ENCODE measurements around the gene CCDC182. TPM values are rescaled to one million over a fixed set of nuclear protein-coding genes. Genes with fewer than 3 reads are reported as not detected.

Gene CCDC182
- total and polyA plus RNA-seq, 2 experiments from 2014 or later = not detected

- H3K4me1 ChIP-seq (ENCODE audit: insufficient read depth) = no peaks in the 10 kb centered on the region
- H3F3A ChIP-seq (replicated peaks; ENCODE audit: low read depth) = no peaks in the 10 kb centered on the region
- Mint-ChIP-seq H3K9me3 (no peaks in the 10 kb centered on the region), H3K36me3 (ENCODE audit: low read depth) (no peaks in the 10 kb centered on the region), H3K4me3 (no peak overlapping the region), H3K27ac (no peak overlapping the region), H3K4me1 (no peaks in the 10 kb centered on the region; the same call in 2 of the 3 replicates), H3K27me3 (ENCODE audit: insufficient read depth, low read depth, poor library complexity) (peaks cover 20% of the 10 kb centered on the region)
- H3K4me2 ChIP-seq = no peak overlapping the region
- DNase-seq (ENCODE audit: low spot score) (no peak), ATAC-seq (no peak)
- no peak overlapping the region for H2AFZ ChIP-seq
- no peaks in the 10 kb centered on the region for H3K36me3 ChIP-seq (ENCODE audit: insufficient read depth)
- no peak overlapping the region for H3K27ac ChIP-seq (ENCODE audit: low read depth)
- no peaks in the 10 kb centered on the region for H3K27me3 ChIP-seq (ENCODE audit: insufficient read depth)
- no peaks in the 10 kb centered on the region for H3K79me2 ChIP-seq (replicated peaks; ENCODE audit: insufficient read depth)
- H3K9me2 ChIP-seq (ENCODE audit: insufficient read depth) = 0 out of 2 replicates have a peak, but pooled peaks cover 3% of the 10 kb centered on the region
- H3K4me3 ChIP-seq = no peak overlapping the region
- TF ChIP-seq NANOG (IDR thresholded peaks at IDR 0.05; ENCODE audit: borderline replicate concordance) = no peak
- TF ChIP-seq ZNF462 (CRISPR knock-in tag; IDR thresholded peaks at IDR 0.05) = no peak
- no peak for TF ChIP-seq EZH2phosphoT487 (IDR thresholded peaks at IDR 0.05; ENCODE audit: unreplicated experiment)
- no peak for TF ChIP-seq CREB1 (CRISPR knock-in tag; IDR thresholded peaks at IDR 0.05; ENCODE audit: low read depth)
- no peak for TF ChIP-seq JUNB (IDR thresholded peaks at IDR 0.05; ENCODE audit: unreplicated experiment)
- no peak for TF ChIP-seq ETS1 (IDR thresholded peaks at IDR 0.05)
- no peak for TF ChIP-seq CTCF (conservative IDR thresholded peaks at IDR 0.05; ENCODE audit: low read depth in 2 of 2)
- no peak for TF ChIP-seq POLR2AphosphoS5 (IDR thresholded peaks at IDR 0.05; ENCODE audit: low read depth)
- no peak for TF ChIP-seq EZH2 (IDR thresholded peaks at IDR 0.05; ENCODE audit: low read depth, unreplicated experiment)
- TF ChIP-seq REST (IDR thresholded peaks at IDR 0.05; ENCODE audit: unreplicated experiment) = no peak
- TF ChIP-seq ZNF331 (CRISPR knock-in tag; IDR thresholded peaks at IDR 0.05; ENCODE audit: low read depth) = no peak
- no peak for TF ChIP-seq STAT1 (IDR thresholded peaks at IDR 0.05; ENCODE audit: unreplicated experiment)
- no peak for TF ChIP-seq ZNF114 (CRISPR knock-in tag; IDR thresholded peaks at IDR 0.05)
- no peaks in the 10 kb centered on the region for H4K20me1 ChIP-seq (replicated peaks; ENCODE audit: insufficient read depth)
Measured at GRCh38 chr17:57726838-57727237, 18.3 kb downstream of the CCDC182 start.
